ENCODE measurements around the gene MICAL2.

Gene MICAL2

GRCh38 chr11:12264361-12264760 is 154.0 kb downstream of the MICAL2 start:
- Histone ChIP-seq H3K9me3 (ENCODE audit: severe bottlenecking) (no peaks in the 10 kb centered on the region), H3K4me3 (ENCODE audit: low read depth, low read length) (no peak overlapping the region), H3K27ac (no peak overlapping the region), H3K36me3 (no peaks in the 10 kb centered on the region), H3K27me3 (ENCODE audit: insufficient read depth, low read depth, severe bottlenecking) (no peaks in the 10 kb centered on the region)
- no peak for TF ChIP-seq CTCF (IDR thresholded peaks at IDR 0.05; ENCODE audit: low read depth, low read length)
- no peak for DNase-seq

- H3K4me3 ChIP-seq (ENCODE audit: low read depth, low read length): no peak overlapping the region
- H3K9me3 ChIP-seq (ENCODE audit: severe bottlenecking): no peaks in the 10 kb centered on the region
- no peaks in the 10 kb centered on the region for H3K27me3 ChIP-seq (ENCODE audit: insufficient read depth, low read depth, severe bottlenecking)
- DNase-seq: no peak
- TF ChIP-seq CTCF (IDR thresholded peaks at IDR 0.05; ENCODE audit: low read depth, low read length): no peak
- H3K36me3 ChIP-seq: no peaks in the 10 kb centered on the region
- no peak overlapping the region for H3K27ac ChIP-seq
Observed at GRCh38 chr11:12266132-12266531, 155.7 kb downstream of the MICAL2 start.

GRCh38 chr11:12266943-12267342 is 156.6 kb downstream of the MICAL2 start:
- Histone ChIP-seq H3K27me3 (ENCODE audit: insufficient read depth, low read depth, severe bottlenecking) (no peaks in the 10 kb centered on the region), H3K36me3 (no peaks in the 10 kb centered on the region), H3K27ac (no peak overlapping the region), H3K9me3 (ENCODE audit: severe bottlenecking) (no peaks in the 10 kb centered on the region), H3K4me3 (ENCODE audit: low read depth, low read length) (no peak overlapping the region)
- no peak for TF ChIP-seq CTCF (IDR thresholded peaks at IDR 0.05; ENCODE audit: low read depth, low read length)
- no peak for DNase-seq

GRCh38 chr11:12267921-12268320 is 157.5 kb downstream of the MICAL2 start:
- DNase-seq: no peak
- no peaks in the 10 kb centered on the region for H3K9me3 ChIP-seq (ENCODE audit: severe bottlenecking)
- no peaks in the 10 kb centered on the region for H3K27me3 ChIP-seq (ENCODE audit: insufficient read depth, low read depth, severe bottlenecking)
- H3K36me3 ChIP-seq: no peaks in the 10 kb centered on the region
- H3K4me3 ChIP-seq (ENCODE audit: low read depth, low read length): no peak overlapping the region
- H3K27ac ChIP-seq: no peak overlapping the region
- no peak for TF ChIP-seq CTCF (IDR thresholded peaks at IDR 0.05; ENCODE audit: low read depth, low read length)

GRCh38 chr11:12269104-12269441 is 158.7 kb downstream of the MICAL2 start:
- Histone ChIP-seq H3K27me3 (ENCODE audit: insufficient read depth, low read depth, severe bottlenecking) (no peaks in the 10 kb centered on the region), H3K27ac (no peak overlapping the region), H3K4me3 (ENCODE audit: low read depth, low read length) (no peak overlapping the region), H3K9me3 (ENCODE audit: severe bottlenecking) (no peaks in the 10 kb centered on the region), H3K36me3 (no peaks in the 10 kb centered on the region)
- no peak for TF ChIP-seq CTCF (IDR thresholded peaks at IDR 0.05; ENCODE audit: low read depth, low read length)
- DNase-seq: no peak

- Histone ChIP-seq H3K36me3 (no peaks in the 10 kb centered on the region), H3K9me3 (ENCODE audit: severe bottlenecking) (no peaks in the 10 kb centered on the region), H3K27me3 (ENCODE audit: insufficient read depth, low read depth, severe bottlenecking) (no peaks in the 10 kb centered on the region), H3K4me3 (ENCODE audit: low read depth, low read length) (no peak overlapping the region), H3K27ac (no peak overlapping the region)
- TF ChIP-seq CTCF (IDR thresholded peaks at IDR 0.05; ENCODE audit: low read depth, low read length): no peak
- DNase-seq: no peak
Observed at GRCh38 chr11:12269446-12270214, 159.2 kb downstream of the MICAL2 start.

Measured in WERI-Rb-1 (cell line).